HL-60 (cell line): ENCODE data around the gene CISD3.

Experiments
- DNase-seq, 2 experiments: peaks; one replicate each; pipeline ENCODE4 v3.0.0-alpha.2; 2010 to 2020; ENCODE audit warnings: low read depth in 1 of 2, low spot score in 1 of 2
- H3K27ac ChIP-seq: fragments of 250-450 bp; sonication (Bioruptor Pico); replicated peaks from 2 replicates; pipeline ENCODE4 v1.5.1; 2020; ENCODE audit warnings: mild to moderate bottlenecking, moderate library complexity
- H3K27me3 ChIP-seq: fragments of 250-450 bp; sonication (Bioruptor Pico); 2 replicates; pipeline ENCODE4 v1.5.1; 2021; ENCODE audit warnings: mild to moderate bottlenecking, moderate library complexity; ENCODE audit not compliant: insufficient read depth, poor library complexity, severe bottlenecking
- H3K4me3 ChIP-seq: replicated peaks from 2 replicates; pipeline ENCODE4 v1.5.1; 2011; ENCODE audit warnings: mild to moderate bottlenecking, control low read depth, low read length; ENCODE audit not compliant: insufficient read depth
- CTCF ChIP-seq: IDR thresholded peaks from one replicate; pipeline ENCODE4 v1.5.1; 2011; ENCODE audit warnings: low read length, control low read depth, inconsistent platforms; ENCODE audit not compliant: insufficient read depth
- GABPA ChIP-seq: IDR thresholded peaks from 2 replicates; pipeline ENCODE4 v1.6.1; 2012; ENCODE audit warnings: low read depth
- POLR2AphosphoS5 ChIP-seq: IDR thresholded peaks from 2 replicates; pipeline ENCODE4 v1.6.1; 2012; ENCODE audit warnings: low read depth
- REST ChIP-seq: IDR thresholded peaks from 2 replicates; pipeline ENCODE4 v1.6.1; 2012; ENCODE audit warnings: low read depth; ENCODE audit not compliant: insufficient replicate concordance
- SPI1 ChIP-seq: IDR thresholded peaks from 2 replicates; pipeline ENCODE4 v1.6.1; 2012; ENCODE audit warnings: low read depth, mild to moderate bottlenecking, borderline replicate concordance

The CISD3 gene

GRCh38 chr17:38730526-38731379, 612 bp downstream of the CISD3 start:
- Histone ChIP-seq H3K27me3 (no peaks in the 10 kb centered on the region), H3K27ac (peak overlapping the region; percentile 63), H3K4me3 (peak overlapping the region; percentile 81)
- TF ChIP-seq REST = no peak
- no peak for TF ChIP-seq CTCF
- TF ChIP-seq GABPA = no peak
- peak; percentile 35; the same call in 1 of the 2 replicates for TF ChIP-seq POLR2AphosphoS5
- peak in 1 of 2 experiments; percentile 18 for DNase-seq

- TF ChIP-seq POLR2AphosphoS5 = no peak
- TF ChIP-seq GABPA = no peak
- no peak for TF ChIP-seq CTCF
- TF ChIP-seq REST = no peak
- TF ChIP-seq SPI1 = no peak
- Histone ChIP-seq H3K4me3 (peak overlapping the region; percentile 81; the same call in 1 of the 2 replicates), H3K27me3 (no peaks in the 10 kb centered on the region), H3K27ac (0 out of 2 replicates have a peak overlapping the region, but pooled peaks have one; percentile 3)
- peak in 1 of 2 experiments; percentile 51 for DNase-seq
Observed at GRCh38 chr17:38731526-38732294, 1.6 kb downstream of the CISD3 start.

- no peak overlapping the region for H3K4me3 ChIP-seq
- TF ChIP-seq POLR2AphosphoS5 (no peak), SPI1 (no peak), REST (no peak), GABPA (no peak), CTCF (no peak)
- DNase-seq = no peak
- no peak overlapping the region for H3K27ac ChIP-seq
- H3K27me3 ChIP-seq = no peaks in the 10 kb centered on the region
Observed at GRCh38 chr17:38732376-38733281, 2.5 kb downstream of the CISD3 start.
